ENCODE data around the gene ZFYVE27. TPM values are rescaled to one million over a fixed set of nuclear protein-coding genes. Genes with fewer than 3 reads are reported as not detected.
A peak's percentile ranks its signal among the peaks of the same experiment; 100 is the strongest.

ZFYVE27 gene
- total RNA-seq, 2 donors from 2014 or later, result 24.8 to 25.5 TPM

DNA sequence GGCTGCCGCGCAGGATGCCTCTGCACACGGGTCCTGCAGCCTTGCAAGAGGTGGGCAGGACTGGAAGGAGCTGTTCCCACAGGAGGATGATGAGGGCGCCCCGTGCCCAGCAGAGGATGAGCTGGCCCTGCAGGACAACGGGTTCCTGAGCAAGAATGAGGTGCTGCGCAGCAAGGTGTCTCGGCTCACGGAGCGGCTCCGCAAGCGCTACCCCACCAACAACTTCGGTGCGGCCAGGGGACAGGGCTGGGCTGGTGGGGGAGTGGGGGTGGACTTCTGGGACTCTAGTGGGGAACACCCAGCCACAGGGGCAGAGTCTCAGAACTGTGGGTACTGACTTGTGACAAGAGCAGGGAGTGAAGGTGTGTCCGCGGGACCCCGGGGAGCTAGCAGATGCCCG lies 16.0 kb downstream of the ZFYVE27 start:
- no peak overlapping the region for H3K4me3 ChIP-seq
- ATAC-seq (ENCODE audit: insufficient number of reproducible peaks, low FRiP score, low read depth) (no peak), DNase-seq (ENCODE audit: low spot score) (no peak)
- peaks cover 84% of the 10 kb centered on the region for H3K36me3 ChIP-seq
- H3K27ac ChIP-seq, result no peak overlapping the region
- no peaks in the 10 kb centered on the region for H3K9me3 ChIP-seq
- no peaks in the 10 kb centered on the region for H3K4me1 ChIP-seq (ENCODE audit: control insufficient read depth in 1 of 2, low read depth in 2 of 2)
- TF ChIP-seq, protein P1, sequence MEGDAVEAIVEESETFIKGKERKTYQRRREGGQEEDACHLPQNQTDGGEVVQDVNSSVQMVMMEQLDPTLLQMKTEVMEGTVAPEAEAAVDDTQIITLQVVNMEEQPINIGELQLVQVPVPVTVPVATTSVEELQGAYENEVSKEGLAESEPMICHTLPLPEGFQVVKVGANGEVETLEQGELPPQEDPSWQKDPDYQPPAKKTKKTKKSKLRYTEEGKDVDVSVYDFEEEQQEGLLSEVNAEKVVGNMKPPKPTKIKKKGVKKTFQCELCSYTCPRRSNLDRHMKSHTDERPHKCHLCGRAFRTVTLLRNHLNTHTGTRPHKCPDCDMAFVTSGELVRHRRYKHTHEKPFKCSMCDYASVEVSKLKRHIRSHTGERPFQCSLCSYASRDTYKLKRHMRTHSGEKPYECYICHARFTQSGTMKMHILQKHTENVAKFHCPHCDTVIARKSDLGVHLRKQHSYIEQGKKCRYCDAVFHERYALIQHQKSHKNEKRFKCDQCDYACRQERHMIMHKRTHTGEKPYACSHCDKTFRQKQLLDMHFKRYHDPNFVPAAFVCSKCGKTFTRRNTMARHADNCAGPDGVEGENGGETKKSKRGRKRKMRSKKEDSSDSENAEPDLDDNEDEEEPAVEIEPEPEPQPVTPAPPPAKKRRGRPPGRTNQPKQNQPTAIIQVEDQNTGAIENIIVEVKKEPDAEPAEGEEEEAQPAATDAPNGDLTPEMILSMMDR (IDR thresholded peaks at IDR 0.05), result no peak
- no peaks in the 10 kb centered on the region for H3K27me3 ChIP-seq (replicated peaks; ENCODE audit: insufficient read depth)

GRCh38 chr10:97754726-97755125 lies 17.8 kb downstream of the ZFYVE27 start:
- DNase-seq (ENCODE audit: low spot score), result no peak
- Histone ChIP-seq H3K27me3 (replicated peaks; ENCODE audit: insufficient read depth) (no peaks in the 10 kb centered on the region), H3K4me1 (ENCODE audit: control insufficient read depth in 1 of 2, low read depth in 2 of 2) (no peaks in the 10 kb centered on the region), H3K27ac (no peak overlapping the region), H3K36me3 (peaks cover 73% of the 10 kb centered on the region), H3K9me3 (no peaks in the 10 kb centered on the region), H3K4me3 (no peak overlapping the region)
- TF ChIP-seq, protein P1 (IDR thresholded peaks at IDR 0.05), result no peak
- no peak for ATAC-seq (ENCODE audit: insufficient number of reproducible peaks, low FRiP score, low read depth)

DNA sequence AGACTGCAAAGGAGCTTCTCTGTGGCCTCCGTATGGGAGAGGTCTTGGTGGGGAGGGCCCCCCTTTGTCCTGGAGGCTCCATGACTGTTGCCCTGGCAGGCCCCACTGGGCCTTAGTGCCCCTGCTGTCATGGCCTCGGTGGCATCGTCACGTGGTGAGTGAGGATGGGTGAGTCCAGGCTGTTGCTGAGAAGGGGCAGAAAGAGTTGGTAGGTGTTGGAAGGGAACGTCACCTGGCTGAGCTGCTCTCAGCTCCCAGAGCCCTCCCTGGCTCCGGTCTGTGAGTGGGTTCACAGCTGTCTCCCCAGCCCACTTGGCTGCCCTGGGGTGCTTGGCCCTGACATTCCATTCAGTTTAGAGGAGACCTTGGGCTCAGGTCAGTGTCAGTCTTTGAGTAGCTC lies 18.8 kb downstream of the ZFYVE27 start:
- Histone ChIP-seq H3K4me3 (no peak overlapping the region), H3K36me3 (peaks cover 63% of the 10 kb centered on the region), H3K27ac (no peak overlapping the region), H3K9me3 (no peaks in the 10 kb centered on the region), H3K27me3 (replicated peaks; ENCODE audit: insufficient read depth) (no peaks in the 10 kb centered on the region), H3K4me1 (ENCODE audit: control insufficient read depth in 1 of 2, low read depth in 2 of 2) (no peaks in the 10 kb centered on the region)
- DNase-seq (ENCODE audit: low spot score), result no peak
- TF ChIP-seq, protein P1 (IDR thresholded peaks at IDR 0.05), result no peak
- no peak for ATAC-seq (ENCODE audit: insufficient number of reproducible peaks, low FRiP score, low read depth)

DNA sequence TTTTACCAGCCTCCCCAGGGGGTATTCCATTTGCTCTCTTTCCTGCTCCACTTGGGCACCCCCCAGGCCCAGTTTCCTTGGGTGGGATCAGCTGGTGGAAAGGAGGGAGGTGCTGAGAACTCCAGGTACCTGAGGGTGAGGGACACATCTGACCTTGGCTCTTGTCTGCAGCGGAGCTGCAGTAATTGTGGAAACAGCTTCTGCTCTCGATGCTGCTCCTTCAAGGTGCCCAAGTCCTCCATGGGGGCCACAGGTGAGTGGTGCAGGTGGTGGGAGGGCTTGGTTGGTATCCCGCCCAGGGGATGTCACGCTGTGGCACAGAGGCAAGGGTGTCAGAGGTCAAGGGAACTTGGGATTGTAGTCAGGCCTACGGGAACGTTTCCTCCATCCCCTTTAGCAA lies 20.5 kb downstream of the ZFYVE27 start:
- no peak overlapping the region for H3K4me3 ChIP-seq
- ATAC-seq (ENCODE audit: insufficient number of reproducible peaks, low FRiP score, low read depth) (no peak), DNase-seq (ENCODE audit: low spot score) (no peak)
- peaks cover 48% of the 10 kb centered on the region for H3K36me3 ChIP-seq
- H3K4me1 ChIP-seq (ENCODE audit: control insufficient read depth in 1 of 2, low read depth in 2 of 2), result no peaks in the 10 kb centered on the region
- H3K9me3 ChIP-seq, result no peaks in the 10 kb centered on the region
- no peaks in the 10 kb centered on the region for H3K27me3 ChIP-seq (replicated peaks; ENCODE audit: insufficient read depth)
- no peak overlapping the region for H3K27ac ChIP-seq
- TF ChIP-seq, protein P1 (IDR thresholded peaks at IDR 0.05), result no peak

GRCh38 chr10:97759158-97759887 lies 22.4 kb downstream of the ZFYVE27 start:
- ATAC-seq (ENCODE audit: insufficient number of reproducible peaks, low FRiP score, low read depth), result no peak
- H3K4me1 ChIP-seq (ENCODE audit: control insufficient read depth in 1 of 2, low read depth in 2 of 2), result no peaks in the 10 kb centered on the region

More at GRCh38 chr10:97759158-97759887, 22.4 kb downstream of the ZFYVE27 start:
- peaks cover 33% of the 10 kb centered on the region for H3K36me3 ChIP-seq
- H3K9me3 ChIP-seq, result no peaks in the 10 kb centered on the region
- DNase-seq (ENCODE audit: low spot score), result no peak
- H3K27me3 ChIP-seq (replicated peaks; ENCODE audit: insufficient read depth), result no peaks in the 10 kb centered on the region
- H3K27ac ChIP-seq, result no peak overlapping the region
- H3K4me3 ChIP-seq, result no peak overlapping the region
- TF ChIP-seq, protein P1 (IDR thresholded peaks at IDR 0.05), result peak; percentile 65

Data from thoracic aorta (tissue), 2 donors.